Measurements from ENCODE around the gene BPI. TPM values are rescaled to one million over a fixed set of nuclear protein-coding genes. Genes with fewer than 3 reads are reported as not detected.
"Not testable (repeated sequence)": the region's sequence is repeated elsewhere in the genome, so short reads cannot be mapped to it uniquely, and the experiment has no call there.

BPI gene
- total RNA-seq, 1 donor from 2014 or later: not detected

DNA sequence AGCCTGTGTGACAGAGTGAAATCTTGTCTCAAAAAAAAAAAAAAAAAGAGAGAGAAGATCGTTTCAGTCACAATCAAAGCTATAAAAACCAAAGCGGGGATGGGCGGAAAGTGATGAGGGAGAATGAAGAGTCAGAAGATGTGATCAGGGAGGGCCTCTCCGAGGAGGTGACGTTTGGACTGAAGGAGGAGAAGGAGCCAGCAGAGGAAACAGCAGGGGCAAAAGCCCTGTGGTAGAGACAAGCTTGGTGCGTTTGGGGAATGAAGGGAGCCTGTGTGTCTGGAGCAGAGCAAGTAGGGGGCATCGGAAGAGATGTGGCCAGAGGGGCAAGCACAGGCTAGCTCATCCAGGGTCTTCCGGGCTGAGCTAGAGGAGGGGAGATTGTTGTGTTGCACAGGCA is 27.9 kb downstream of the BPI start:
- no peak for DNase-seq (ENCODE audit: low spot score)

DNA sequence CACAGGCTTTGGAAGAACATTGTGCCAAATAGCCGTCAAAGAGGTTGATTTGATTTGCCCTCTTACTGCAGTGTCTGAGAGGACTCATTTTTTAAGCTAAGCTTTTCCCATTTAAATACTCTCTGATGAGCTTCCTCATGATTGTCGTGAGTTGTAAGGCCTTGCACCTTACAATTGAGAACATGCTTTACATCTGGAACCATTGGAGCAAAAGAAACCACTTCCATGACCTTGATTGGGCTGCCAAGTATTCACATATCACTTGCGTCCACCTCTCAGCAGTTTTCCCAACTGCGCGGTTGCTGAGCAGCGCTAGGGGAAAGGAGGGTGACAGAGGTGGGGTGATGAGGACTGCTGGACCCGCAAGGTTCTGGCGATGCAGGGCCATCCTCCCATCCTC is 30.1 kb downstream of the BPI start:
- DNase-seq (ENCODE audit: low spot score): no peak

DNA sequence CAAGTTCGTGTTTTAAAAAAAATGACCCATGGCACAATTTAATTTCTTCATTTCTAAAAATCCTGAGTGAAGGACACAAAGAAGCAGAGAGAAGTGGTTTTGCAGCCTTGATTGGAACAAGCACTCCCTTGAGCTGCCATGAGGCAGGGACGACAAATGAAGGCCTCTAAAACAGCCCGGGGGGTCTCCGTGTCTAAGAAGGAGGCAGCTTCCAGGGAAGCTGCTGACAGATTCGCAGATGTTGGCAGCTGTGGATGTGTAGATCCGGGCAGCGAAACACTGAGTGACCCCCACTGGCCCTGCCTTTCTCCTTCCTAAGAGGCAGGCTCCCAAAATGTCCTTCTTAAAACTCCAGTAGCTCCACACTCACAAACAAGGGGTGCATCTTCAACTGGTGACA is 32.8 kb downstream of the BPI start:
- DNase-seq (ENCODE audit: low spot score): no peak

DNA sequence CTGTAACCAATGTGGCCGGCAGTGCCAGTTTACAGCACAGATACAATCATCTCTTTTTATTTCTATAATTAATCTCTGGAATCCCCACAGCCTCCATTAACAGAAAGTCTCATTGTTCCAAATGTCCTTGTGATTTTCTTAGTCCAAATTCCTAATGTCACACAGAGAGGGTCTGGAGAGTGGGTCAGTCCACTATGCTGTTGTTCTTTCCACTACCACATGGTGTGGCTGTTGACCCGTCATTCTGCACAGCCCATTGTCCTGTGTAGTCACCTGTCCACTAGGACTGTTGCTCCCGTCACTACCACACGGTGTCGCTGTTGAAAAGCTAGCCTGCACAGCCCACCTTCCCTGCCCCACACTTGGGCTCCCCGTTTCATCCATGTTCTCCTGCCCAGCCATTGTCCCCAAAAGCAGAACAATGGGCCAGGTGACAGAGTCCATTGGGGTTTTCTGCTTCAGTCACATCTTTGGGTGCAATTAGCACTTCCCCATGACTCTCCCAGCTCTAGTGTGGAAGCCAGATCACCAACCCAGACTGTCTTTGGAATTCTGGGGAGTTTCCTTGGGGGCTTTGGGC is 33.7 kb downstream of the BPI start:
- no peak for DNase-seq (ENCODE audit: low spot score)

DNA sequence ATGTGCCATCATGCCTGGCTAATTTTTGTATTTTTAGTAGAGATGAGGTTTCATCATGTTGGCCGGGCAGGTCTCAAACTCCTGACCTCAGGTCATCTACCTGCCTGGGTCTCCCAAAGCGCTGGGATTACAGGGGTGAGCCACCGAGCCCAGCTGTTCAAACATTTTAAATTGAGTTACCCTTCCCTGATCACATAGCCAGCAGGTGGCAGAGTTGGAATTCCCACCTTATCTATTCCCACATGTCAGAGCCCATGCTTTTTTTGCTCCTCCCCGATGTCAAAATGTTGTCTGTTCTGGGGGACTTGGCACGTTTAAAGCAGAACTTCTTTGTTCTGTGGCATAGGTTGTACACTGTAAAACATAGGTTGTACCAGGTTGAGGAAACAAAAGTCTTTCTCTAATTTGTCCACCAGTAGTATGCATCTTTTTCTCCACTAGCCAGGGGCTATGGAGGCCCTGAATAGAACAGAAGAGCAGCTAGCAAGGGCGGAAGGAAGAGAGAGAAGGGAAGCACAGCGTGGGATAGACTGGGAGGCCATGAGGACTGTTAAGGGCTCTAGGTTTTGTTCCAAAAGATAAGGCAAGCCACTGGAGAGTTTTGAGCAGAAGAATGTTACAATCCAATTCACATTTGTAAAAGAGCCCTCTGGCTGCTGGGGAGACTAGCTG is 35.0 kb downstream of the BPI start:
- DNase-seq (ENCODE audit: low spot score): no peak

DNA sequence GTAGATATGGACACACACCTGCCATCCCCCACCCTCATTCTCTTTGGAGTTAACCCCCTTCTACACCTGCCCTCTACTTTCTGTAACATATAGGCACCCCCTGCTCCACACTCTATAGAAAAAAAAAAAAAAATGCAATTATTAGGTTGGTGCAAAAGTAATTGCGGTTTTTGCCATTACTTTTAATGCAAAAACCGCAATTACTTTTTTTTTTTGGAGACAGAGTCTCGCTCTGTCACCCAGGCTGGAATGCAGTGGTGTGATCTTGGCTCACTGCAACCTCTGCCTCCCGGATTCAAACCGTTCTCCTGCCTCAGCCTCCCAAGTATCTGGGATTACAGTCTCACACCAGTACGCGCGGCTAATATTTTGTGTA is 35.6 kb downstream of the BPI start:
- DNase-seq (ENCODE audit: low spot score): not testable (repeated sequence)

DNA sequence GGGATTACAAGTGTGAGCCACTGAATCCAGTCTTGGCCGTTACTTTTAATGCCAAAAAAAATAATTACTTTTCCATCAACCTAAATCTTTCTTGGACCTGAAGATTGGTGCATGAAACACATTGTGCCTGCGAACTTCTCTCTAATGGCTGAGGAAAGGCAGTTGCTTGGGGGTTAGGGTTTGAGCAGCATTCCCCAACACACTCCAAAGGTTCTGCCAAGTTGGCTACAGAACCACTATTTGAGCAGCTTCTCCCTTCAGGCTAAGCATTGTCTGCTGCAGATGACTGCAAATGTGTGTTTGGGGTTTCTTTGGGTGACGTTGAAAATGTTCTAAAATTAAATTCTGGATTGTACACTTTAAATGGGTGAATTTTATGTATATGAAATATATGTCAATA is 36.0 kb downstream of the BPI start:
- DNase-seq (ENCODE audit: low spot score): no peak

DNA sequence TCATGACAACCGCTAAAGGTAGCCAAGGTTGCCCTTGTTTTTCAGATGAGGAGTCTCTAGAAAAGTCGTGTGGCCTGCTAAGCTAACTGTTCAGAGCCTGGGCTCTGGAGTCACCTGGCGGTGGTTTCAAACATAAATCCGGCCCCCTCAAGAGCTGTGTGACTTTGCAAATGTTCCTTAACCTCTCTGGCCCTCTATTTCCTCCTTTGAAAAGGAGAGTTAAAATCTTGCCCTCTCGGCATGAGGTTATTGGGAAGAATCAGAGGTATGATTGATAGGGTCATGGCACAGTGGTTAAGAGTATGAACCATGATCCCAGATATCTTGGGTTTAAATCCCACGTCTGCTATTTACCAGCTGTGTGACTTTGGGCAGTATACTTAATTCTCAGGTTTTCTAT is 36.7 kb downstream of the BPI start:
- DNase-seq (ENCODE audit: low spot score): no peak

DNA sequence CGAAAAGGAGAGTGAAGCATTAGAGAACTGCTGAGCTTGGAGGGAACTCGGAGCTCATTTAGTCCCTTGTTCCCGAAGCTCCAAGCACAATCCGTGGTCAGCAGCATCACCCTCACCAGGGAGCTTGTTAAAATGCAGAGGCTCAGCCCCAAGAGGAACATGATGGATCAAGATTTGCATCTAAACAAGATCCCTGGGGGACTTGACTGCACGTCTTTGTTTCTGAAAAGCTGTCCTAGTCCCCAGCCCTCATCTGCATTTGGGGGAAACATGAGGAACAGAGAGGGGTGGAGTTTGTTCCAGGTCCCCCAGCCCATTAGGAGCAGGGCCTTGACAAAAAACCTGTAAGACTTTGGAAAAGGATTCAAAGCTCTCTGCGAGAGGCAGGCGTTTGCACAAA is 38.3 kb downstream of the BPI start:
- no peak for DNase-seq (ENCODE audit: low spot score)

DNA sequence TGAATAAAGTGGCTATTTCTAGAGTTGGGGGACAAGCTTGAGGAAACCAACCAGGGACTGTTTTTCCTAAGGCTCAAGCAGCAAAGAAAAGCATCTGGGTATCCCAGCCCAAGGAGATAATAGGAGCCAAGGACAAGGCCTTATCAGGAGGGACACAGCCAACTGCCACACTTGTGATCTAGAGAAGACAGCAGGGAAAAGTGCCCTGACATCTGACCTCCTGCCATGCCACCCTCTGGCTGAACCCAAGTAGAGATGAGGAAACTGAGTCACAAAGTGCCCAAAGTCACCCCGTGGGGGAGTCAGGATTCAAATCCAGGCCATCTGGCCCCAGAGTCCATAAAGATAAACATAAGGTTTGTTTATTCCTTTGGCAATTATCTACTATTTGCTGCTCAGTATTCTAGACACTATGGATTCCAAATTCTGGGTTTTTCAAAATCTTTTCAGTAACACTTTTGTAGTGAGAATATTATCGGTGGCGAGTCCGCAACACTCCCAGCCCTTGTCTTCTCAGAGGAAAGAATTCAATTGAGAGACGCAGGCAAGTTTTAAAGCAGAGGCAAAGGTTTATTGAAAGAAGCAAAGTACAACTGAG is 38.9 kb downstream of the BPI start:
- no peak for DNase-seq (ENCODE audit: low spot score)

DNA sequence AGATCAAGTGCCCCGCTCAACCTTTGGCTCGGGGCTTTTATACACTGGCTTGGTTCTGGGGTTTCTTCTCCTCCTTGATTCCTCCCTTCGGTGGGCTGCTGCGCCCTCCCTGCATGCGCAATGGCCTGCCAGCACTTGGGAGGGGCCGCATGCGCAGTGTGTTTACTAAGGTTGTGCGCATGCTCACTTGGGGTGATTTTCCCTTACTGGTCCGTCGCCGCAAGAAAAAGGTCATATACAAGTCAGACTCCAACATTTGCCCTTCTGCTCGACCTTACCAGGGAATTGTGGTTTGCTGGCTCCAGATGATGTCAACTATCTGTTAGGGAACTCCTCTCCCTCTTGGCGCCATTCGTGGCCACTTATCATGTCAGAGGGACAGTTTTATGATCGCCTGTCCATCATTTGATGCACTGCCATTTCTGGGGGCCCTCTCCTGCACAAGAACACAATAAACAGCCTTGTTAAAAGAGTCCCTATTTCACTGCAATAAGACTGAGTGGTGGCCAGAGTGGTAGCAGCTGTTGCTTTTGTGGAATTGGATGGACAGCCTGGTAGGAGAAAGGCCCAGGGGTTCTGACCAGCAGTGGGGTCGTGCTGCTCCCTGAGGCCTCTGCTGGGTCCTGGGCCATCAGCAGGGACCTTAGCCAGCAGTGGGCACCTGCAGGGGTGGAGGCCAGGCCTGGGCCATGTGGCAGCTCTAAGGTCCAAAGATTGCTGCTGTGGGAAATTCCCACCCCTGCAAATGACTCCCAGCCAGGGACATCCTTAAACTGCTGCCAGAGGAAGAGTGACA is 39.6 kb downstream of the BPI start:
- no peak for DNase-seq (ENCODE audit: low spot score)

DNA sequence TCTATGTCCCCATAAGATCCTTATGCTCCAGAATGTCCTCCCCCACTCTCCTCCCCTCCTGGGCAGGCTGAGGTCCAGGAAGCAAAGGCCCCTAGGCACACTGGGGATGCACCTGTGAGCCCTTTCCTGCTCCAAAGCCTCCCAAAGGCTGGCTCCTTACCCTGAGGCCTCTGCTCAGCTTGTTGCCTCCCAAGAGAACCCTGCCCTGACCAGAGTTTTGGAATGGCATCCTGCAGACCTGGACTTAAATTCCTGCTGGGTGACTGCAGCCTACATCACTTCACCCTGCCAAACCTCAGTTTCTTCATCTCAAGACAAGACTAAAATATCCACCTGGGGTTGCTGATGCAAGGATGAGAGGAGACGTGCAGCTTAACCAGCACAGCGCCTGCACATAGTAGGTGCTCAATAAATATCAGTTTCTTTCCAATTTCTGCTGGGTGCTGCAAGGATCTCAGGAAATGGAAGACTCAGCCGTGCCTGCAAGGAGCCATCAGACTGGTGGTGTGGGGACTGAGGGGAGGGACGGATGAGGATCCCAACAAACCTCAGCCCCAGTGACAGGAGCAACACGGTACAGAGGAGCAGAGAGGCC is 40.2 kb downstream of the BPI start:
- no peak for DNase-seq (ENCODE audit: low spot score)

DNA sequence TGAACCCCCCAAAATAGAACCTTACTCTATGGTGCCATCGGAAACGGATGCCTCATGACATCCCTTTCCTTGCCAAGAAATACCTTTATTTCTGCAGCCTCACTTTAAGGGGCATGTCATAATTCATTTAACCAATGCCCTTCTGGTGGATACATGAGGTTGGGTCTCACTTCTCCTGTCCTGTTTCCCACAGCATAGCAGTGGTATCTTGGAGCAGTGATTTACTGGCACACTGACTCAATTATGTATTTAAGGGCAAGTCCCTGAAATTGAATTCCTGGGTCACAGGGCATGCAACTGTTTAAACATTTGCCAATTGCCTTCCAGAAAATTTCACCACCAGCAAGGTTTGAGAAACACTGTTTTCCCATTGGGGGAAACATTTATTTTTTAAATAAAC is 41.7 kb downstream of the BPI start:
- DNase-seq (ENCODE audit: low spot score): no peak

DNA sequence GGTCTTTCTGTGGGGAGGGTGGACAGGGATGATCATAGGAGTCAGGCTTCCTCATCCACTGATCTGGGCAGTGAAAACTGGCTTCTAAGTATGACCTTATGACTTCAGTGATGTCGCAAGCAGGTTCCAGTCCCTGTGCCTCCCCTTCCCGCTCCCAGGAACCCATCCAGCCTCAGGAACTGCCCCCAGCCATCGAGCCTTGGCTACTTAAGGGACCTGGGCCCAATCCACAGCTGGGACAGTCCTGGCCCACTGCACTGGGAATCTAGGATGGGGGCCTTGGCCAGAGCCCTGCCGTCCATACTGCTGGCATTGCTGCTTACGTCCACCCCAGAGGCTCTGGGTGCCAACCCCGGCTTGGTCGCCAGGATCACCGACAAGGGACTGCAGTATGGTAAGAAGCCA is 42.3 kb downstream of the BPI start, which contains the start of gene LBP:
Gene LBP (plus strand): TSS at position 236 of the 405 bp plus-strand sequence. CDS start 35 bp downstream, at position 271.
- DNase-seq (ENCODE audit: low spot score): no peak

DNA sequence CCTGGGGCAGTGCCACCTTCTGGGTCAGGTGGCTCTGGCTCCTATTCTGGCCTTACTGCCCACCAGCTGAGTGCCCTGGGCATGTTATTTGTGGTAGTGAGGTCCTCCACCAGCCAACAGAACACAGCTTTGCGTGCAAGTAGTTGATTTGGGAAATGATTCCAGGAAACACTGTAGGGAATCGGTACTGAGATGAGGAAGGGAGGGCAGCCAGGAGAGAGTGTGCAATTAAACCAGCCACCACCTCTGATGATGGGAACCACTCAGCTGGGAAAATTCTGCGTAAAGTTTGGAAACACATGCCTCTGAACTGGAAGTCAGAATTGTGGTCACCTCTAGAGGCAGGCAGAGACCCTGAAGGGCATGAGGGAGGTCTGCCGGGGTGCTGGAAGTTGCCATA is 42.8 kb downstream of the BPI start:
- DNase-seq (ENCODE audit: low spot score): no peak

DNA sequence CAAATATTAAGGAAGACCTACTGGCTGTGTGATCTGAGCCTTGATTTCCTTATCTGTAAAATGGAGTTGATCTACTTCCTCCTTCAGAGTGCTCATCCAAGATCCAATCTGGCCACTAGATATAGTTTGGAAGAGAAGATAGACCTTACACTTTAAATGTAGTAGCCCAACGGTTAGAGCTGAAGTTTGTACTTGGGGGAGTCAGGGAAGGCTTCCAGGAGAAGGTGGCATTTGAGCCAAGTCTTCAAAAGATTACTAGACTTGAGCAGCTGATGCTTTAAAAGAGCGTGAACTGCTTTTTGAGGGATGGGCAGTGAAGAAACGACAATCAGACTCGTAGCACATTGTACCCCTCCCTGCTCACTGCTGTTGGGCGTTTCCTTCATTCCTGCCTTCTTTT is 45.9 kb downstream of the BPI start:
- no peak for DNase-seq (ENCODE audit: low spot score)

DNA sequence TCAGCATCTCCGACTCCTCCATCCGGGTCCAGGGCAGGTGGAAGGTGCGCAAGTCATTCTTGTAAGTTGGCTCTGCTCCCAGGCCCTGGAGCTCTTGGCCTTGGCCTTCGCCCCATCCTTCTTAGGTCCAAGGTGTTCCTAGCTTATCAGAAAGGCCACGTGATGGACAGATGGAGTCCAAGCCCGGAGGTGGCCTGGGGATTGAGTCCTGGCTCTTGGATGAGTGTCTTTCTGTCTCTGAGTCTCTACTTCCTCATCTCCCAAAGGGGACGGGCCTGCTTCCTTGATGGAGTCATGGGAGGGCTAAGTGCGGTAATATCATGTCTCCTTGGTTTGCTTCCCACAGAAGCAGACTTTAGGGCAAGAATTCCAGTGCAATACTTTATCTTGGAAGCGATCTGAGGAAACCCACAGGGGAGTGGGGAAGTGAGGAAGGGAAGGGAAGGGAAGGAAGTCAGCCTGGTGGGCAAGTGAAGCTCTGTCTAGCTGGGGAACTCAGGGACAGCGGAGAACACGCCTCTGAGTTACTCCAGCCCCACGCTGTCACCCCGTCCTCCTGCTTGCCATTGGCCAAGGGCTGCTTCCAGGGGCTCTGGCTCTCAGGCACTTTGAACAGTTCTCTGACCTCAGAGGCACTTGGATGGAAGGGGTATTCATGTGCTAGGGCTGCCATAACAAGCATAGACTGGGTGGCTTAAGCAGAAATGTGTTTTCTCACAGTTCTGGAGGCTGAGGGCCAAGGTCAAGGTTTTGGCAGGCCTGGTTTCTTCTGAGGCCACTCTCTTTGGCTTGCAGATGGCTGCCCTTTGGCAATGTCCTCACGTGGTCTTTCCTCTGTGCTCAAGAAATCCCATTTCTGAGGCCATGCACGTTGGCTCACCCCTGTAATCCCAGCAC is 47.2 kb downstream of the BPI start:
- no peak for DNase-seq (ENCODE audit: low spot score)

DNA sequence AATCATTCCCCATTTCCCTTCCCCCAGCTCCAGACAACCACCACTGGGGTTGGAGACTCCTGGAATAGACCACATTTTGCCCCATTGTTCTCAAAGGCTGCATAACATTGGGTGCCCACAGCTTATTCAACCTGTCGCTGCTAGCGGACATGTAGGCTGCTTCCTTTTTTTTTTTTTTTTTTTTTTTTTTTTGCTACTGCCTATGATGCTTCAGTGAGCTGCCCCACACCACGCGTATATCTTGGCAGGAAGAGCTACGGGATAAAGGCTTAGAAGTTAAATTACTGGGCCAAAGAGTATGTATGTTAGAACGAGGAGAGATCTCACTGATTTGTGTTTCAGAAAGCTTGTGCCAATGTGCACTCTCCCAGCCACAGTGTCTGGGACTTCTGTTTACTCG is 49.4 kb downstream of the BPI start:
- no peak for DNase-seq (ENCODE audit: low spot score)

DNA sequence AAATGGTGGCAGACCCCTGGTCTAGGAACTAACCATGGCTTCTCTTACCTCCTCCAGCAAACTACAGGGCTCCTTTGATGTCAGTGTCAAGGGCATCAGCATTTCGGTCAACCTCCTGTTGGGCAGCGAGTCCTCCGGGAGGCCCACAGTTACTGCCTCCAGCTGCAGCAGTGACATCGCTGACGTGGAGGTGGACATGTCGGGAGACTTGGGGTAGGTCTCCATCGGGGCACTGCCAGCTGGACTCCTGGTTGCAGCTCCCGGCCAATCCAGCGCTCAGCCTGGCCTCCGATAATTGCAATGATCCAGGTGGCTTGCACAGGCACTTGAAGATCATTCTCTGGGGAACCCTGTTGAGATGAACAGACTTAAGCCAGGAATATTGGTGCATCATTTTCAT is 50.3 kb downstream of the BPI start:
- DNase-seq (ENCODE audit: low spot score): no peak

DNA sequence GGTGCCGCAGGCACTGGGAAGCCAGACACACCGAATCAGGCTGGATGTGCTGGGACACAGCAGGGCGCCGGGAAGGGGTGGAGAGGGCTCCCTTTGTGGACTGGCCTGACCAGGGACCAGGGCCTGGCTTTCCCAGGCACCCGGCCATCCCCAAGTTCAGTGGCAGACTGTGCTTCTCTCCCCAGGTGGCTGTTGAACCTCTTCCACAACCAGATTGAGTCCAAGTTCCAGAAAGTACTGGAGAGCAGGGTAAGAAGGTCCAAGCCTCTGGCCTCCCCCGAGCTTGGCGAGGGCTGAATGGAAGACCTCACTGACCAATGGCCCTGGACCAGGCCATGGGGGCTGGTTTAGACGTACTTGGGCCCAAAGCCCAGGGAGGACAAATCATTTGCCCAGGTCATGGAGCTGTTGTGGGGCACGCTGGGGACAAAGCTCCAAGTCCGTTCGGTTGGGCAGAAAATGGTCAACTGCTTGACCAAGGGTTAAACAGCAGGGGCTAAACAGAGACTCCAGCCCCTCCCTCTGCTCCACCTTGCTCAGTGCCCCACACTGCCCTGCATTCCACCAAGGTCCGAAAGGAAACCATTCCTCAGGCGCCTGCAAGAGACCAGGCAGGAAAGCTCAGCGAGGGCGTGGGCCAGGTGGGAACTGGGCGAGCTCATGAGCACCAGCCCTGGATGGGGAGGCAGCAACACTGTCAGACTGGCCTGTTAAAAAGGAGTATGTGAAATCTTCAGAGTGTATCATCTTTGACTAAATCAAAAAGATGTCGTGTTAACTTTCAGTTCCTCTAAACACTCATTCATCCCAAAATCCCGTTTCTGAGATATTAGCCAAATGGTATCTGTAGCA is 51.4 kb downstream of the BPI start:
- no peak for DNase-seq (ENCODE audit: low spot score)
